Measurements from ENCODE around the gene CYB561A3.

Gene CYB561A3

GRCh38 chr11:61333550-61334433, 27.9 kb downstream of the CYB561A3 start:
- DNase-seq (ENCODE audit: low read depth), result no peak
- no peak for TF ChIP-seq CTCF (conservative IDR thresholded peaks at IDR 0.05; ENCODE audit: low read depth, low read length)
- peak overlapping the region; percentile 98 for H3K4me3 ChIP-seq (ENCODE audit: low read depth, low read length)

DNA sequence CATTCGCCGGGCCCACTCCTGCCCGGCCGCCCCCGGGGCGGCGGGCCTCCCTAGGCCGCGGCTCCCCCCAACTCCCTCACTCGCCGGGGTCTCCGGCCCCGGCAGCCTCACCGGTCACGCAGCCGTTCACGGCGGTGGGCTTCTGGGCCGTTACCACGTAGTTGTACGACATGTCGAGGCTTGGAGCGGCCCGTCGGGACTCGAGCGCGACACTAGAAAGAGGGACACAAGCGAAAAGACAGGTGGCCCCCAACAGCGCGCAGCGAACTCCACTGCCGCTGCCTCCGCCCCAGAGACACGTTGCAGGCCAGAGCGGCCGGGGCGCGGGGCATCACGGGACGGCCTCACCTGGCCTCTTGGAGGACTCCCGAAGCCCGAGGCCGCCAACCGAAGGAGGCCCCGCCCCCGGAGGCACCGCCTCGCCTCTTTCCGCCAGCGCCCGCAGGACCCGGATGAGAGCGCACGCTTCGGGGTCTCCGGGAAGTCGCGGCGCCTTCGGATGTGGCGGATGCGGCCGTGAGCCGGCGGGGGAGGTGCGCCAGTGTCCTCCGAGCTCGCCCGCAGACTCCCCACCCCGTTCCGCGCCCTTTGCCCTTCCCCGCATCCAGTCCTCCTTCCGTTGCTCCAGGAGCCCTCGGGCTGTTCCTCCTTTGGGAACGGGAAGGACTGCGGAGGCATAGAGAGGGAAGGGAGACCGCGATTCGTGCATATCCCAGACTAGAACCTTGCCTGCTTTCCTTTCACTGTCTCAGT, 28.7 kb downstream of the CYB561A3 start, which contains the start of the genes DDB1 and TKFC:
TSS of gene DDB1 (minus strand) at position 309 of the 753 bp plus-strand sequence. CDS start at position 172, 137 bp downstream.
TSS of gene TKFC (plus strand) at position 432 of the 753 bp plus-strand sequence. CDS start 1,501 bp downstream, outside the sequence.
- peak; percentile 93 for DNase-seq (ENCODE audit: low read depth)
- peak within 1 kb of the TSS; percentile 98 for H3K4me3 ChIP-seq (ENCODE audit: low read depth, low read length)
- no peak for TF ChIP-seq CTCF (conservative IDR thresholded peaks at IDR 0.05; ENCODE audit: low read depth, low read length)

GRCh38 chr11:61332281-61332796, 29.3 kb downstream of the CYB561A3 start:
- peak overlapping the region; percentile 98 for H3K4me3 ChIP-seq (ENCODE audit: low read depth, low read length)
- TF ChIP-seq CTCF (conservative IDR thresholded peaks at IDR 0.05; ENCODE audit: low read depth, low read length), result no peak
- peak; percentile 43 for DNase-seq (ENCODE audit: low read depth)

DNA sequence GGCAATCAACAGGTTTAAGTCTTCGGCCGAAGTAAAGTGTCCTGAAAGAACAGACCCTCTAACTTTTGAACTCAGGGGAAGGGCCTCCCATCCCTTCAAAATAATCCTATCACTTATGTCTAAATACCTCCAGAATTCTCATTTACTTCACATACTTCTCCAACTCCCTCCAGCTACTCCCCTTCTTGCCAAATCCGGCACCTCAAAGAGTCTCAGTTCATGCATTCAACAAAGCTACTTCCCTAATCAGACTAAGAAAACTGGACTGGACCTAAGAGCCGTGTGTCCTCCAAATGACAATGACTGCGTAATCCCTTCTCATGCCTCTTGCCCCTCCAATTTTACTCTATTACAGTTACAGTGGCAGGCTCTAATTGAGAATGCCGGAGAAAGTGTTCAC, 30.0 kb downstream of the CYB561A3 start:
- no peak for DNase-seq (ENCODE audit: low read depth)
- peak overlapping the region; percentile 98 for H3K4me3 ChIP-seq (ENCODE audit: low read depth, low read length)
- TF ChIP-seq CTCF (conservative IDR thresholded peaks at IDR 0.05; ENCODE audit: low read depth, low read length), result no peak

- DNase-seq (ENCODE audit: low read depth), result no peak
- no peak overlapping the region for H3K4me3 ChIP-seq (ENCODE audit: low read depth, low read length)
- no peak for TF ChIP-seq CTCF (conservative IDR thresholded peaks at IDR 0.05; ENCODE audit: low read depth, low read length)
Observed at GRCh38 chr11:61329871-61330270, 31.8 kb downstream of the CYB561A3 start.

DNA sequence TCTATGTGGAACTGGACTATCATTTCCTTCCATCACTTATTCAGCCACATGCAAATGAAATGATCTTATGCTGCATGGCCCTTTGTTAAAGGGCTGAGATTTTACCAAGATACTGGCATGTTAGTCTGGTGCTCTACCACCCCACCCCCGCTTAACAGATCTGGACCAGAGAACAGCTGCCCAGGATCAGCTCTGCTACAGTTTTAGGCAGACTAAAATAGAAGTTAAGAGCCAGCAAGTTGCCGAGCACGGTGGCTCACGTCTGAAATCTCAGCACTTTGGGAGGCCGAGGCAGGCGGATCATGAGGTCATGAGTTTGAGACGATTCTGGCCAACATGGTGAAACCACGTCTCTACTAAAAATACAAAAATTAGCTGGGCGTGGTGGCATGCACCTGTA, 33.3 kb downstream of the CYB561A3 start:
- no peak for DNase-seq (ENCODE audit: low read depth)
- no peak for TF ChIP-seq CTCF (conservative IDR thresholded peaks at IDR 0.05; ENCODE audit: low read depth, low read length)
- no peak overlapping the region for H3K4me3 ChIP-seq (ENCODE audit: low read depth, low read length)

All from choroid plexus epithelial cell (primary cell).